HFF-Myc (cell line): ENCODE data around the gene ANKS1B.
"Not testable (repeated sequence)": the region's sequence is repeated elsewhere in the genome, so short reads cannot be mapped to it uniquely, and the experiment has no call there.

ENCODE experiments used
- DNase-seq: peaks from one replicate; pipeline ENCODE4 v3.0.0-alpha.2; 2011; ENCODE audit warnings: low read depth; ENCODE audit errors: extremely low read depth
- H3K4me3 ChIP-seq: replicated peaks from 2 replicates; pipeline ENCODE4 v1.5.1; 2011; ENCODE audit warnings: low read depth, mild to moderate bottlenecking, control low read depth, low read length
- CTCF ChIP-seq: IDR thresholded peaks from 2 replicates; pipeline ENCODE4 v1.5.1; 2012; ENCODE audit warnings: mild to moderate bottlenecking, low read depth, low read length, control low read depth; ENCODE audit errors: missing control alignments

ANKS1B gene

GRCh38 chr12:99343960-99344359 lies 640.8 kb downstream of the ANKS1B start:
- no peak for DNase-seq
- no peak overlapping the region for H3K4me3 ChIP-seq
- TF ChIP-seq CTCF, result no peak

- TF ChIP-seq CTCF, result no peak
- no peak for DNase-seq
- no peak overlapping the region for H3K4me3 ChIP-seq
Measured at GRCh38 chr12:99339663-99340062, 645.1 kb downstream of the ANKS1B start.

- H3K4me3 ChIP-seq, result no peak overlapping the region
- DNase-seq, result no peak
- TF ChIP-seq CTCF, result no peak
Measured at GRCh38 chr12:99334285-99335056, 650.3 kb downstream of the ANKS1B start.

- no peak for DNase-seq
- no peak for TF ChIP-seq CTCF
- no peak overlapping the region for H3K4me3 ChIP-seq
Measured at GRCh38 chr12:99332936-99333591, 651.7 kb downstream of the ANKS1B start.

GRCh38 chr12:99330216-99330615 lies 654.5 kb downstream of the ANKS1B start:
- H3K4me3 ChIP-seq, result no peak overlapping the region
- TF ChIP-seq CTCF, result no peak
- no peak for DNase-seq

GRCh38 chr12:99321210-99321609 lies 663.5 kb downstream of the ANKS1B start:
- not testable (repeated sequence) for DNase-seq, H3K4me3 ChIP-seq

- no peak for DNase-seq
- H3K4me3 ChIP-seq, result no peak overlapping the region
- no peak for TF ChIP-seq CTCF
Measured at GRCh38 chr12:99311373-99311772, 673.4 kb downstream of the ANKS1B start.
